Skeletal muscle satellite cell (primary cell): ENCODE data around the gene AMBRA1.

Experiments
- H3K27me3 ChIP-seq: 2 replicates; pipeline ENCODE4 v1.7.0; 2013; ENCODE audit warnings: low read length; ENCODE audit not compliant: control insufficient read depth, insufficient read depth
- H3K36me3 ChIP-seq: 2 replicates; pipeline ENCODE4 v1.7.0; 2013; ENCODE audit warnings: mild to moderate bottlenecking, control low read depth, low read length; ENCODE audit not compliant: insufficient read depth
- H3K4me1 ChIP-seq: 2 replicates; pipeline ENCODE4 v1.7.0; 2013; ENCODE audit warnings: low read length; ENCODE audit not compliant: control insufficient read depth, insufficient read depth
- H3K4me2 ChIP-seq: 2 replicates; pipeline ENCODE4 v1.7.0; 2013; ENCODE audit warnings: mild to moderate bottlenecking, low read length
- H3K4me3 ChIP-seq: 2 replicates; pipeline ENCODE4 v1.7.0; 2013; ENCODE audit warnings: low read length
- H3K9ac ChIP-seq: 2 replicates; pipeline ENCODE4 v1.7.0; 2013; ENCODE audit warnings: mild to moderate bottlenecking, low read depth, low read length, moderate library complexity
- H3K9me3 ChIP-seq: replicated peaks from 2 replicates; pipeline ENCODE4 v1.7.0; 2013; ENCODE audit warnings: mild to moderate bottlenecking, control low read depth, low read length

The AMBRA1 gene

DNA sequence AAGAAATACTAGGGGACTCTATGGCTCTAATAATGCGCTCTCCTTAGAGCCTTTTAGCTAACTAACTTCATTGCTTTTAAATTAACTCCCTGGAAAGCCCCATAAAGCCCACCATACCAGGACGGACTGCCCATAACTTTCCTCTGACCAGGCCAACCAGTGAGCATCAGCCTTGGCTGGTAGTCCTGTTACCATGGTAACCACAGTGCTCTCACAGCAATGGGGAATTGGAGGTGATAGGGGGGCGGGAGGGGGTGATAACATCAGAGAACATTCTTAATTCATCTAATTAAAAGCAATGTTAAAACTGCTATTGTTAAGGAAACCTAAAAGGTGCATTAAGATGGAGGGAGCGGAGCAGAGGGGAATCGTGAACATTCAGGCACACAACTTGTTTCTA lies 175.1 kb downstream of the AMBRA1 start:
- Histone ChIP-seq H3K9ac (no peak overlapping the region), H3K36me3 (peaks cover 33% of the 10 kb centered on the region), H3K4me3 (no peak overlapping the region), H3K4me1 (no peaks in the 10 kb centered on the region), H3K27me3 (no peaks in the 10 kb centered on the region), H3K4me2 (no peak overlapping the region), H3K9me3 (no peaks in the 10 kb centered on the region)

DNA sequence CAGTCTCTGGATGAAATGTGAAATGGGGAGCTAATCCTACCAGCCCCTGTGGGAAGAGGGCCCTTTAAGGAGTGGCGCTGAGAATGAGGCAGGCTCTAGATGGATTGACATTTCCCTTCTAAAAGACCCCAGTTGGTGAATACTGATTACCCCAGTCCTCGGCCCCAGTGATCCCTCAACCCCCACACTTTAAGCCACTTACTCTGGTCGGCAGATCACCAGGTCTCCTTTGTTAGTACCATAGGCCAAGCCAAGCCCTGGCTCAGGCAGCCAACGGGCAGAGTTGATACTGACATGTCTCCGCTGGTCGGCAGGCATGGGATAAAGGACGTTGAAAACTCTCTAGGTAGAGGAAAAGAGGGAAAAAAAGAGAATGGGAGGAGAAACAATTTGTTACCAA lies 176.1 kb downstream of the AMBRA1 start:
- H3K4me2 ChIP-seq, result no peak overlapping the region
- H3K4me1 ChIP-seq, result no peaks in the 10 kb centered on the region
- no peaks in the 10 kb centered on the region for H3K27me3 ChIP-seq
- H3K36me3 ChIP-seq, result peaks cover 36% of the 10 kb centered on the region
- no peak overlapping the region for H3K9ac ChIP-seq
- H3K4me3 ChIP-seq, result no peak overlapping the region
- no peaks in the 10 kb centered on the region for H3K9me3 ChIP-seq

DNA sequence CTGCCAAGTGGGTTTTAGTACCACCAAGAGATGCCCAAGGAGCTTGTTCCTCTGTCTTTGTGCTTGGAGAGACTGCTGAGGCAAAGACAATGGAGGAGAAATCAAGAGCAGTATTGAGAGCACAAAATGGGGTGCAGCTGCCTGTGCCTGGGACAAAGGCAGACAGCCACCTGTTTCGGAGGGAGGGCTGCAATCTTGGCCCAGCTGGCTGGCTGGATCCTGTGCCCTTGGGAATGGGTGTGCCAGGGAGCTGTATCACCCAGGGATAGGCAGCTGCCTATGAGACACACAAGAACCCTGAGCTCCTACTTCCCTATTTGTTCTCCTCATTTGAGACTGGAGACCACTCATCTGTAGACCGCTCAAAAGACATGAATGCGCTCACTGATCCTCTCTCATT lies 178.9 kb downstream of the AMBRA1 start:
- no peak overlapping the region for H3K4me3 ChIP-seq
- no peak overlapping the region for H3K9ac ChIP-seq
- H3K4me2 ChIP-seq, result no peak overlapping the region
- H3K27me3 ChIP-seq, result no peaks in the 10 kb centered on the region
- no peaks in the 10 kb centered on the region for H3K4me1 ChIP-seq
- H3K9me3 ChIP-seq, result no peaks in the 10 kb centered on the region
- peaks cover 31% of the 10 kb centered on the region for H3K36me3 ChIP-seq

DNA sequence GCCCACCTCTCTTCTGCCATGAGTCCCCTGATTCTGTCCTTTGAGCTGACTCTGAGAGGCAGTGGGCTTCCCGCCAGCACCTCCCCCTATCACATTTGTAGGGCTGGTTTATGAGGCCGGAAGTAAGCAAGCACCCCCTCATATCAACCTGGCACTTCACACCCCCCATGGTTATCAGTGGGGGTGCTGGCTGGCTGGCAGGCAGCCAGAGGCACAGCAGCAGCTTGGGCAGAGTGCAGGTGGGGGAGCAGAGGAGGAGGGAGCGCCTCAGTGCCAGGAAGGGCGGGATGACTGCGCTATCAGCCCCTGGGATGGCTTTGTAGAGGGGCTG lies 179.4 kb downstream of the AMBRA1 start:
- Histone ChIP-seq H3K4me1 (no peaks in the 10 kb centered on the region), H3K36me3 (peaks cover 31% of the 10 kb centered on the region)

DNA sequence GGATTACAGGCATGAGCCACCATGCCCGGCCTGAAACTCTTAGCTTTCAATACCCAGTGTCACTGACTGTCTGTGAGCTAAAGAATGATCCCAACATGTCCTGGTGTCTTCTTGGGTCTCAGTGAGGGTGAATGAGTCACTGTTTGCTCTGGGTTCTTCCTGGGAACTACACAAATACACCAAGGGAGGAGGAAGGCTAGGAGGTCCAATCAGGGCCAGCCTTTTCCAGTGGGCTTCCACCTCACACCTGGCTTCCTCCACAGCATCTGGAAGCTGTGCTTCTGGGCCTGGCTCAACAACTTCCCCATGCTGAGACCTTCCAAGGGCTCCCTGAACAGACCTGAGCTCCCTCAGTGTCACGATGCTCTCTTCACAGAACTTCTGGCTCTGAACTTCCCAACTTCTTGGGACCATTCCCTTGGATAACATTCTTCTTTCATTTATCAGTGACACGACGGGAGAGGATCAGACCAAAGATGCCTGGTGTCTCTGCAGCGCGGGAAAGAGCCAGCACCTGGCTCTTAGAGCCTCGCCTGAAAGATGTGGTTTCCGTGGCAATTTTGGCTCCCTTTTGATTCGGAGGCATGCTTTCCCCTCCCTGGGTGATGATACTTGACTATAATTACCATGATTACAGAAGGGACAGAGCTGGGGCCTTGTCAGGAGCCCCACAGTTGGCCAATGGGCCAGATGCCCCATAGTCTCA lies 179.9 kb downstream of the AMBRA1 start:
- H3K9ac ChIP-seq, result no peak overlapping the region
- H3K4me1 ChIP-seq, result no peaks in the 10 kb centered on the region
- H3K9me3 ChIP-seq, result no peaks in the 10 kb centered on the region
- no peak overlapping the region for H3K4me3 ChIP-seq
- H3K36me3 ChIP-seq, result peaks cover 31% of the 10 kb centered on the region
- H3K4me2 ChIP-seq, result no peak overlapping the region
- no peaks in the 10 kb centered on the region for H3K27me3 ChIP-seq

More for the DNA sequence above, 179.4 kb downstream of the AMBRA1 start:
- Histone ChIP-seq H3K4me3 (no peak overlapping the region), H3K4me2 (no peak overlapping the region), H3K27me3 (no peaks in the 10 kb centered on the region), H3K9ac (no peak overlapping the region), H3K9me3 (no peaks in the 10 kb centered on the region)

DNA sequence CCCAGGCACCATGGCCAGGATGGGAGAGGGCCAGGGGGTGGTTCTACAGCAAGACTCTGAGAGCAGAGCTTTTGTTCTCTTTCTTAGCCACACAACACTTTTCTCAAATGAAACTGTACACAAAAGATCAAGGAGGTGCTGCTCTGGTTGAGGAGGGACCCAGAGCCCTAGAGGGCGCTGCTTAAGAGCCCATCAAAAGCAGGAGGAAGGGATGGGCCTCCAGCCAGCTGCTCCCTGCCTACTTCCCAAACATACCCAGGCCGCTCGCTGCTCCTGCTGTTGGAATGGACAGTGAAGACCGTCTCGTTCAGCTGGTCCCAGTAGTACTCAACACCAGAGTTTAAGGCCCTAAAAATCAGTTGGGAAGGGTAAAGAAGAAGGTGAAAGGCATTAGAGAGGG lies 183.8 kb downstream of the AMBRA1 start:
- Histone ChIP-seq H3K4me1 (peaks cover 2% of the 10 kb centered on the region), H3K36me3 (peaks cover 40% of the 10 kb centered on the region), H3K4me2 (no peak overlapping the region), H3K9me3 (no peaks in the 10 kb centered on the region), H3K9ac (no peak overlapping the region), H3K4me3 (no peak overlapping the region), H3K27me3 (no peaks in the 10 kb centered on the region)

DNA sequence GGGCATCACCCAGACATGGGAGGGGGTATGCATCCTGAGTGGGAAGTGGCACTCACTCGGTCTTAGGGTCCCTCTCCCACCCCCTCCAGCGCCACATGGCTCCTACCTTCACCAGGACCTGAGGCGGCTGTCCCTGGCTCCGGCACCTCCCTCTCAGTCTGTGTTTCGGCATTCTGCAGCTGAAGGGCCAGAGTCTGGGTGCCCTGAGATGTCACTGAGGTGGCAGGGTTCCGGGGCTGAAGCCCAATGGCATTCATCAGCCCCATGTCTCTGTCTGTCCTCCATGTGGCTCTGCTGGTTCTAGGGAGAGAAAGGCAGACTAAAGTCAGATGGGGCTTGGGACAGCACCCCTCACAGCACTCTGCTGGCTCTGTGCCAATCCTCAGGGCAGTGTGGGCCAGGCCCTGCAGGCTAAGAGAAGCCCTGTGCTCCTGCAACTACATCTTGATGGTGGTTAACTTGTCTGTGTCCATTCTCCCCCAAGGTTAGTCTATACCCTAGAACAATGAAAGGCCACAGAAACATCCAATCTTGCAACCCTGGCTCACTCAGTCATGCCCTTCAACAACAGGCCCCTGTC lies 185.3 kb downstream of the AMBRA1 start:
- Histone ChIP-seq H3K27me3 (no peaks in the 10 kb centered on the region), H3K4me1 (peaks cover 11% of the 10 kb centered on the region), H3K36me3 (peaks cover 28% of the 10 kb centered on the region), H3K9me3 (no peaks in the 10 kb centered on the region), H3K4me3 (no peak overlapping the region), H3K9ac (no peak overlapping the region), H3K4me2 (no peak overlapping the region)

DNA sequence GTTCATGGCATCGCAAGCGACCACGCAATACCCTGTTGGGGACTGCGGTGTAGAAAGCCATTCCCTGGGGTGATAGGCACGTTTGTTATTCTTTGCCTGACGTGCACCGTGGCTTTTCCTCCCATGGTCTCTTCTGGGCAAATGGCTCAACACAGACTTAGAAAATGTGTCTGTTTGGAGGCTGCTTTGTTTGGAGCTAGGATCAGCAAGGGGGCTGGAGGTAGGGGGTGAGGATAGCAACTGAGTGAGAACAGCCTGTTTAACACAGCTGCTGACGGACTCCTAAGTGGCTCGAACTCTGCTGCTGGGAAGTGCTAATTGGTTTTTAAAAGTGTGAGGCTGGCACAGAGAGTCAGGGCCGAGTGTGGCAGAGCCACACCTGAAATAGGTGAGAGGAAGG lies 186.2 kb downstream of the AMBRA1 start:
- H3K9me3 ChIP-seq, result no peaks in the 10 kb centered on the region
- H3K36me3 ChIP-seq, result peaks cover 27% of the 10 kb centered on the region

DNA sequence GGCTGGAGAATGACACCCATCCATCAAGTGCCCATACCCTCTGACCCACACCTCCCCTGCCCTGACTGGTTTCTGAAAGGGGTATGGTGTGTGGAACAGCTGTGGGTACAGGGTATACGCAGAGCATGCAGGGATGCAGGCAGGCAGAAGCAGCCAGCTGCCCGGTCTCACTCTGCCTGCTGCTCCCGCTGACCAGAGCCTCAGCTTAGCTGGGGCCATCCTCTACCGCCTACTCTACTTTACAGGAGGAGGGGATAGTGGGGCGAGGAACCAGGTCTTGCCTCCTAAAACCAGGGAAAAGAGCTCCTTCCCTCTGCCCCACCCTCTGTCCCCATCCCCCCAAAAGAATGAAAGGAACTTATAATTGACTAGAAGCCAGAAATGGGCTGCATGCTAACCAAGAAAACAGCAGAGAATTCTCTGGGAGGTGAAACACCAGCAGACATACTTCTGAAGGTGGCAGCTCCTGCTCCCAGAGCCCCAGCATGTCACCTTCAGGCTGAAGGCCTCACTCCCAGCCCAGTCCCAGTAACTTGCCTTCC lies 189.3 kb downstream of the AMBRA1 start:
- Histone ChIP-seq H3K4me1 (peaks cover 11% of the 10 kb centered on the region), H3K36me3 (peaks cover 21% of the 10 kb centered on the region)

More for the DNA sequence above, 186.2 kb downstream of the AMBRA1 start:
- Histone ChIP-seq H3K4me1 (peaks cover 11% of the 10 kb centered on the region), H3K27me3 (no peaks in the 10 kb centered on the region), H3K9ac (no peak overlapping the region), H3K4me3 (no peak overlapping the region), H3K4me2 (no peak overlapping the region)

DNA sequence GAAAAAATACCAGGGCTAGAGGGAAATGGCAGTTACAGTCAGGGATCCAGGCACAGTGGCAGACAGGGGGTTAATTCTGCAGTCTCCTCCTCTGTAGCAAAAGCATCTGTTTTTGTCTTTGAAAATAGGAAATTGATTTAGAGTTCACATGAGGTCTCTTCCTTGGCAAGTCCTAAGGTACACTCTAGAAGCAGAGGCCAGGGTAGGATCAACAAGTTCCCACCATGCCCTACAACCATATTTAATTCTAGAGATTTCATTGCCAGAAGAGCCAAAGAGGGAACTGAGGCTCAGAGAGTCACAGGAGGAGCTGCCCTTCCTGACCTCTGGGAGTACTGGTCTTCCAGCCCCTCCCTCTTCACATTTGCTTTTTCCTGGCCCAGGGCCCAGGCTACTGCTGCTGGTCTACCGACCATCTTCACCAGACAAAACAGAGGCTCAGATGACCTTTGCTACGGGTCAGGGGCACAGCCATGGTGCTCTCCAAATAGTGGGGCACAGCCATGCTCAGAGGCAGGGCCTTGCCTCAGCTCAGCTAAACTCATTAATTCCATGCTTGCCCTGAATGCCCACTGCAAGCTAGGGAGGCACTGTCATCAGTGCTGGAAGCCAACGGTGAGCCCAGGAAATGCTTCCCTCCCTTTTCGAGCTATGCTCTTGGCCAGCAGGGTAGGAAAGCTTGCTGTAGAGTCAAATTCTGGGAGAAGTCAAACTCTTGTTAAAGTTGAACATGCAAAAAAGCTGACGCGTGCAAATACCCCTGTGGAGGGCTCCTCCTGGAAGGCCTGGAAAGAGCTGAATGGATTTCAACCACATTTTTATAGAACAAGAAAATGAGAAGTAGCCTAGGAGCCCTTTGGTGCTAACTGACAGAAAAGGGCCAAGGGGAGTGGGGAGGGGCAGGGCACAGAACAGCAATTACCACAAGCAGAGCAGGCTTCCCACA lies 190.6 kb downstream of the AMBRA1 start:
- Histone ChIP-seq H3K9ac (no peak overlapping the region), H3K4me3 (no peak overlapping the region), H3K9me3 (no peaks in the 10 kb centered on the region), H3K4me2 (no peak overlapping the region), H3K4me1 (peaks cover 11% of the 10 kb centered on the region), H3K36me3 (peaks cover 15% of the 10 kb centered on the region), H3K27me3 (no peaks in the 10 kb centered on the region)

More for the DNA sequence above, 189.3 kb downstream of the AMBRA1 start:
- Histone ChIP-seq H3K9me3 (no peaks in the 10 kb centered on the region), H3K9ac (no peak overlapping the region), H3K4me2 (no peak overlapping the region), H3K4me3 (no peak overlapping the region), H3K27me3 (no peaks in the 10 kb centered on the region)

DNA sequence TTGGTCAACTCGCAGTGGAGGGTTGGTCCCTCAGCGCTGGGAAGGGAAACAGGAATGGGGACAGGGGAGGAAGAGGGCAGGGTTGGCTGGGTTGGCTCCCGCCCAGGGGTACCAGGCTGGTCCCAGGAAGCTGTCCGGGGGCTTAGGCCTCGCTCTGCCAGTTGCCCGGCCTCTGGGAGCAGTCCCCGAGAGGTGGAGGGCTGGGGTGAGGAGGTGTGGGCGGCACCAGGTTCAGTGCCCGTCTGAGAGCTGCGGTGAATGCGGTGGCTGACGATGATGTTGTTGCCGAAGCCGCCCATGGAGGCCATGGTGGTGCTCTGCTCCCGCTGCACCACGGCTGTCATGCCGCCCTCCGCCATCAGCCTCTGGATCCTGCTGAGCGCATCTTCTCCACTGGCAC lies 196.3 kb downstream of the AMBRA1 start:
- Histone ChIP-seq H3K9ac (no peak overlapping the region), H3K4me1 (peaks cover 3% of the 10 kb centered on the region), H3K4me3 (no peak overlapping the region), H3K4me2 (no peak overlapping the region), H3K36me3 (peaks cover 21% of the 10 kb centered on the region), H3K27me3 (no peaks in the 10 kb centered on the region), H3K9me3 (no peaks in the 10 kb centered on the region)
